B cell (primary cell): ENCODE measurements around the gene CFAP221.

Source experiments
- EZH2 ChIP-seq: IDR thresholded peaks from 2 replicates; pipeline ENCODE4 v1.6.1; 2012; ENCODE audit warnings: borderline replicate concordance, low read depth, mild to moderate bottlenecking, moderate library complexity, low read length; ENCODE audit not compliant: insufficient read depth, poor library complexity, severe bottlenecking
- TF ChIP-seq, protein P1 (sequence below): fragments of 200-600 bp; IDR thresholded peaks from one replicate; pipeline ENCODE4 v1.8.0; 2022; ENCODE audit warnings: antibody characterized with exemption, mild to moderate bottlenecking

DNA sequence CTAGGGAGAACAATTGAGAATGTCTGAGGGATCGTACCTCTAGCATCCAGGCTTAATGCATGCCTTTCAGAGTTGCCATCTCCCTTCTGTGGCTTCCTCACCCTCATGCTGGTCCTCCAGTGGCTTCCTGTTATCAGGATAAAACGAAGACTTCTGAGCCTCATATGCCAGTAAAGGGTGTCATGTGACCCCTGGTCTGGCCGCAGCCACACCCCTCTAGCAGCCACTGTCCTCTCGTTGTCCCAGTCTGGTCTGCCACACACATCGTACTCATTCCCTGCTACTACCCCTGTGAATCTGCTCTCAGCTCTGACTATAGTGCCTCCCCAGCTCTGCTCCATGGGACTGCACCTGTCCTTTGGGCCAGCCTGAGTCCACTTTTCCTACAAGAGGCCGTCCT lies 72.2 kb downstream of the CFAP221 start:
- TF ChIP-seq, protein P1, sequence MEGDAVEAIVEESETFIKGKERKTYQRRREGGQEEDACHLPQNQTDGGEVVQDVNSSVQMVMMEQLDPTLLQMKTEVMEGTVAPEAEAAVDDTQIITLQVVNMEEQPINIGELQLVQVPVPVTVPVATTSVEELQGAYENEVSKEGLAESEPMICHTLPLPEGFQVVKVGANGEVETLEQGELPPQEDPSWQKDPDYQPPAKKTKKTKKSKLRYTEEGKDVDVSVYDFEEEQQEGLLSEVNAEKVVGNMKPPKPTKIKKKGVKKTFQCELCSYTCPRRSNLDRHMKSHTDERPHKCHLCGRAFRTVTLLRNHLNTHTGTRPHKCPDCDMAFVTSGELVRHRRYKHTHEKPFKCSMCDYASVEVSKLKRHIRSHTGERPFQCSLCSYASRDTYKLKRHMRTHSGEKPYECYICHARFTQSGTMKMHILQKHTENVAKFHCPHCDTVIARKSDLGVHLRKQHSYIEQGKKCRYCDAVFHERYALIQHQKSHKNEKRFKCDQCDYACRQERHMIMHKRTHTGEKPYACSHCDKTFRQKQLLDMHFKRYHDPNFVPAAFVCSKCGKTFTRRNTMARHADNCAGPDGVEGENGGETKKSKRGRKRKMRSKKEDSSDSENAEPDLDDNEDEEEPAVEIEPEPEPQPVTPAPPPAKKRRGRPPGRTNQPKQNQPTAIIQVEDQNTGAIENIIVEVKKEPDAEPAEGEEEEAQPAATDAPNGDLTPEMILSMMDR, result no peak
- TF ChIP-seq EZH2, result no peak
